ENCODE results near the gene CHMP1A.

The CHMP1A gene

GRCh38 chr16:89607937-89608740 lies 49.4 kb downstream of the CHMP1A start:
- no peak overlapping the region for H3K27ac ChIP-seq (ENCODE audit: low read length)
- no peaks in the 10 kb centered on the region for H3K27me3 ChIP-seq (ENCODE audit: low read depth, low read length)
- no peaks in the 10 kb centered on the region for H3K4me1 ChIP-seq (ENCODE audit: control insufficient read depth in 1 of 2, insufficient read depth in 2 of 2, low read length in 2 of 2)
- no peaks in the 10 kb centered on the region for H3K9me3 ChIP-seq (ENCODE audit: control insufficient read depth in 1 of 2, low read length in 2 of 2)
- H3K36me3 ChIP-seq (ENCODE audit: control insufficient read depth in 1 of 2, insufficient read depth in 2 of 2, low read length in 2 of 2): no peaks in the 10 kb centered on the region
- H3K4me3 ChIP-seq (ENCODE audit: low read depth in 1 of 2, low read length in 2 of 2): no peak overlapping the region

GRCh38 chr16:89607453-89607852 lies 50.1 kb downstream of the CHMP1A start:
- Histone ChIP-seq H3K27me3 (ENCODE audit: low read depth, low read length) (no peaks in the 10 kb centered on the region), H3K4me1 (ENCODE audit: control insufficient read depth in 1 of 2, insufficient read depth in 2 of 2, low read length in 2 of 2) (peaks cover 0 to 5% of the 10 kb centered on the region in 2 donors)

GRCh38 chr16:89606006-89606405 lies 51.5 kb downstream of the CHMP1A start:
- Histone ChIP-seq H3K4me3 (ENCODE audit: low read depth in 1 of 2, low read length in 2 of 2) (no peak overlapping the region), H3K27me3 (ENCODE audit: low read depth, low read length) (no peaks in the 10 kb centered on the region), H3K4me1 (ENCODE audit: control insufficient read depth in 1 of 2, insufficient read depth in 2 of 2, low read length in 2 of 2) (peaks cover 0 to 5% of the 10 kb centered on the region in 2 donors), H3K36me3 (ENCODE audit: control insufficient read depth in 1 of 2, insufficient read depth in 2 of 2, low read length in 2 of 2) (no peaks in the 10 kb centered on the region), H3K9me3 (ENCODE audit: control insufficient read depth in 1 of 2, low read length in 2 of 2) (no peaks in the 10 kb centered on the region), H3K27ac (ENCODE audit: low read length) (no peak overlapping the region)

More at GRCh38 chr16:89607453-89607852, 50.1 kb downstream of the CHMP1A start:
- Histone ChIP-seq H3K4me3 (ENCODE audit: low read depth in 1 of 2, low read length in 2 of 2) (no peak overlapping the region), H3K9me3 (ENCODE audit: control insufficient read depth in 1 of 2, low read length in 2 of 2) (no peaks in the 10 kb centered on the region), H3K27ac (ENCODE audit: low read length) (no peak overlapping the region), H3K36me3 (ENCODE audit: control insufficient read depth in 1 of 2, insufficient read depth in 2 of 2, low read length in 2 of 2) (no peaks in the 10 kb centered on the region)

GRCh38 chr16:89605186-89605970 lies 52.1 kb downstream of the CHMP1A start:
- Histone ChIP-seq H3K4me1 (ENCODE audit: control insufficient read depth in 1 of 2, insufficient read depth in 2 of 2, low read length in 2 of 2) (peaks cover 0 to 5% of the 10 kb centered on the region in 2 donors), H3K27me3 (ENCODE audit: low read depth, low read length) (no peaks in the 10 kb centered on the region), H3K27ac (ENCODE audit: low read length) (no peak overlapping the region), H3K36me3 (ENCODE audit: control insufficient read depth in 1 of 2, insufficient read depth in 2 of 2, low read length in 2 of 2) (no peaks in the 10 kb centered on the region), H3K9me3 (ENCODE audit: control insufficient read depth in 1 of 2, low read length in 2 of 2) (no peaks in the 10 kb centered on the region), H3K4me3 (ENCODE audit: low read depth in 1 of 2, low read length in 2 of 2) (no peak overlapping the region)

- Histone ChIP-seq H3K27me3 (ENCODE audit: low read depth, low read length) (no peaks in the 10 kb centered on the region), H3K4me3 (ENCODE audit: low read depth in 1 of 2, low read length in 2 of 2) (no peak overlapping the region), H3K36me3 (ENCODE audit: control insufficient read depth in 1 of 2, insufficient read depth in 2 of 2, low read length in 2 of 2) (no peaks in the 10 kb centered on the region), H3K4me1 (ENCODE audit: control insufficient read depth in 1 of 2, insufficient read depth in 2 of 2, low read length in 2 of 2) (peaks cover 0 to 5% of the 10 kb centered on the region in 2 donors), H3K9me3 (ENCODE audit: control insufficient read depth in 1 of 2, low read length in 2 of 2) (no peaks in the 10 kb centered on the region), H3K27ac (ENCODE audit: low read length) (no peak overlapping the region)
Observed at GRCh38 chr16:89604764-89605163, 52.7 kb downstream of the CHMP1A start.

GRCh38 chr16:89602952-89603590 lies 54.4 kb downstream of the CHMP1A start:
- Histone ChIP-seq H3K4me3 (ENCODE audit: low read depth in 1 of 2, low read length in 2 of 2) (no peak overlapping the region), H3K4me1 (ENCODE audit: control insufficient read depth in 1 of 2, insufficient read depth in 2 of 2, low read length in 2 of 2) (peaks cover 0 to 5% of the 10 kb centered on the region in 2 donors), H3K27ac (ENCODE audit: low read length) (no peak overlapping the region), H3K36me3 (ENCODE audit: control insufficient read depth in 1 of 2, insufficient read depth in 2 of 2, low read length in 2 of 2) (no peaks in the 10 kb centered on the region), H3K9me3 (ENCODE audit: control insufficient read depth in 1 of 2, low read length in 2 of 2) (no peaks in the 10 kb centered on the region), H3K27me3 (ENCODE audit: low read depth, low read length) (no peaks in the 10 kb centered on the region)

- Histone ChIP-seq H3K4me1 (ENCODE audit: control insufficient read depth in 1 of 2, insufficient read depth in 2 of 2, low read length in 2 of 2) (peaks cover 0 to 5% of the 10 kb centered on the region in 2 donors), H3K27me3 (ENCODE audit: low read depth, low read length) (no peaks in the 10 kb centered on the region), H3K4me3 (ENCODE audit: low read depth in 1 of 2, low read length in 2 of 2) (no peak overlapping the region), H3K9me3 (ENCODE audit: control insufficient read depth in 1 of 2, low read length in 2 of 2) (no peaks in the 10 kb centered on the region), H3K27ac (ENCODE audit: low read length) (no peak overlapping the region), H3K36me3 (ENCODE audit: control insufficient read depth in 1 of 2, insufficient read depth in 2 of 2, low read length in 2 of 2) (no peaks in the 10 kb centered on the region)
Observed at GRCh38 chr16:89602273-89602951, 55.1 kb downstream of the CHMP1A start.

GRCh38 chr16:89601906-89602272 lies 55.6 kb downstream of the CHMP1A start:
- Histone ChIP-seq H3K36me3 (ENCODE audit: control insufficient read depth in 1 of 2, insufficient read depth in 2 of 2, low read length in 2 of 2) (no peaks in the 10 kb centered on the region), H3K4me1 (ENCODE audit: control insufficient read depth in 1 of 2, insufficient read depth in 2 of 2, low read length in 2 of 2) (peaks cover 0 to 5% of the 10 kb centered on the region in 2 donors), H3K9me3 (ENCODE audit: control insufficient read depth in 1 of 2, low read length in 2 of 2) (no peaks in the 10 kb centered on the region), H3K4me3 (ENCODE audit: low read depth in 1 of 2, low read length in 2 of 2) (no peak overlapping the region), H3K27ac (ENCODE audit: low read length) (no peak overlapping the region), H3K27me3 (ENCODE audit: low read depth, low read length) (no peaks in the 10 kb centered on the region)

GRCh38 chr16:89600956-89601355 lies 56.6 kb downstream of the CHMP1A start:
- Histone ChIP-seq H3K27ac (ENCODE audit: low read length) (no peak overlapping the region), H3K4me3 (ENCODE audit: low read depth in 1 of 2, low read length in 2 of 2) (no peak overlapping the region), H3K36me3 (ENCODE audit: control insufficient read depth in 1 of 2, insufficient read depth in 2 of 2, low read length in 2 of 2) (no peaks in the 10 kb centered on the region), H3K4me1 (ENCODE audit: control insufficient read depth in 1 of 2, insufficient read depth in 2 of 2, low read length in 2 of 2) (peaks cover 0 to 5% of the 10 kb centered on the region in 2 donors), H3K27me3 (ENCODE audit: low read depth, low read length) (no peaks in the 10 kb centered on the region), H3K9me3 (ENCODE audit: control insufficient read depth in 1 of 2, low read length in 2 of 2) (no peaks in the 10 kb centered on the region)

- Histone ChIP-seq H3K27me3 (ENCODE audit: low read depth, low read length) (no peaks in the 10 kb centered on the region), H3K4me3 (ENCODE audit: low read depth in 1 of 2, low read length in 2 of 2) (no peak overlapping the region), H3K36me3 (ENCODE audit: control insufficient read depth in 1 of 2, insufficient read depth in 2 of 2, low read length in 2 of 2) (no peaks in the 10 kb centered on the region), H3K27ac (ENCODE audit: low read length) (no peak overlapping the region), H3K9me3 (ENCODE audit: control insufficient read depth in 1 of 2, low read length in 2 of 2) (no peaks in the 10 kb centered on the region), H3K4me1 (ENCODE audit: control insufficient read depth in 1 of 2, insufficient read depth in 2 of 2, low read length in 2 of 2) (peaks cover 0 to 5% of the 10 kb centered on the region in 2 donors)
Observed at GRCh38 chr16:89600427-89600826, 57.1 kb downstream of the CHMP1A start.

- H3K27ac ChIP-seq (ENCODE audit: low read length): no peak overlapping the region
- H3K36me3 ChIP-seq (ENCODE audit: control insufficient read depth in 1 of 2, insufficient read depth in 2 of 2, low read length in 2 of 2): no peaks in the 10 kb centered on the region
- peaks cover 0 to 5% of the 10 kb centered on the region in 2 donors for H3K4me1 ChIP-seq (ENCODE audit: control insufficient read depth in 1 of 2, insufficient read depth in 2 of 2, low read length in 2 of 2)
- H3K4me3 ChIP-seq (ENCODE audit: low read depth in 1 of 2, low read length in 2 of 2): no peak overlapping the region
- H3K27me3 ChIP-seq (ENCODE audit: low read depth, low read length): no peaks in the 10 kb centered on the region
- no peaks in the 10 kb centered on the region for H3K9me3 ChIP-seq (ENCODE audit: control insufficient read depth in 1 of 2, low read length in 2 of 2)
Observed at GRCh38 chr16:89599902-89600301, 57.6 kb downstream of the CHMP1A start.
